Glutamatergic neuron (in vitro differentiated cells): Measurements from ENCODE around the gene HNRNPM. TPM values are rescaled to one million over a fixed set of nuclear protein-coding genes. Genes with fewer than 3 reads are reported as not detected.

Experiments used
- DNase-seq: peaks from one replicate; pipeline ENCODE4 v3.0.0; 2022
- H3K27ac Mint-ChIP-seq: one replicate; pipeline ENCODE4 v1.8.0; 2020; ENCODE audit warnings: mild to moderate bottlenecking, mixed read lengths, inconsistent platforms; ENCODE audit not compliant: unreplicated experiment
- H3K27me3 Mint-ChIP-seq: one replicate; pipeline ENCODE4 v1.8.0; 2020; ENCODE audit warnings: mild to moderate bottlenecking, moderate library complexity, mixed read lengths, inconsistent platforms; ENCODE audit not compliant: unreplicated experiment
- H3K36me3 Mint-ChIP-seq: one replicate; pipeline ENCODE4 v1.8.0; 2020; ENCODE audit warnings: mild to moderate bottlenecking, mixed read lengths, inconsistent platforms; ENCODE audit not compliant: unreplicated experiment
- H3K4me1 Mint-ChIP-seq: one replicate; pipeline ENCODE4 v1.8.0; 2020; ENCODE audit warnings: mild to moderate bottlenecking, low read depth, mixed read lengths, inconsistent platforms; ENCODE audit not compliant: unreplicated experiment
- H3K4me3 Mint-ChIP-seq: one replicate; pipeline ENCODE4 v1.8.0; 2020; ENCODE audit warnings: mild to moderate bottlenecking, mixed read lengths, inconsistent platforms; ENCODE audit not compliant: unreplicated experiment
- H3K9me3 Mint-ChIP-seq: one replicate; pipeline ENCODE4 v1.8.0; 2020; ENCODE audit warnings: mild to moderate bottlenecking, moderate library complexity, mixed read lengths, inconsistent platforms; ENCODE audit not compliant: unreplicated experiment
- CTCF ChIP-seq: fragments of 200-600 bp; sonication (generic); IDR thresholded peaks from one replicate; pipeline ENCODE4 v1.5.0; 2021; ENCODE audit not compliant: partially characterized antibody, unreplicated experiment
- total RNA-seq: library from RNA; stranded (reverse); fragmentation: NEBNext Ultra II Directional; extraction: Animal tissue kit (Norgen Biotek cat#: 25700); gene quantifications from one replicate; pipeline ENCODE4 v1.2.1, GENCODE V29; 2021; ENCODE audit not compliant: unreplicated experiment

The HNRNPM gene
- total RNA-seq, 1 donor from 2014 or later, result 184 TPM

DNA sequence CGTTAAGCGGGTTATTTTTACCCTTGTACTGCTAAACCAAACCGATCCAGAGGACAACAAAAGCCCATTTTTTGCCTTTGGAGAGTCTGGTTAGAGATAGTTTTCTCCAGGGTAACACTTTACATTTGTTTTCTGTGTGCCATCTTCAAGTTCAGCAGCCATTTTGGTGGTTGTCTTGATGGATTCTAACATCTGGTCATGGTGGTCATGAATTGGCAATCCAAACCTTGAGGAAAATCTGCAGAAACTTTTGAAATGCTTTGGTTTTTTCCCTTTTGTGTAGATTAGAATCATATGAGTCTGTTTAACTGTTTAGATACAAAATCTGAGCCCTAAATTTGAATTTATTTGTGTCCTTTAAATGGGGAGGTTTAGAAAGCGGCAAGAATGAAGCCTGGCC lies 16.6 kb downstream of the HNRNPM start:
- H3K4me1 Mint-ChIP-seq, result peaks cover 44% of the 10 kb centered on the region
- peak overlapping the region; percentile 2 for H3K27ac Mint-ChIP-seq
- no peak for TF ChIP-seq CTCF
- H3K27me3 Mint-ChIP-seq, result peaks cover 2% of the 10 kb centered on the region
- peaks cover 5% of the 10 kb centered on the region for H3K9me3 Mint-ChIP-seq
- H3K4me3 Mint-ChIP-seq, result no peak overlapping the region
- no peak for DNase-seq
- H3K36me3 Mint-ChIP-seq, result no peaks in the 10 kb centered on the region

DNA sequence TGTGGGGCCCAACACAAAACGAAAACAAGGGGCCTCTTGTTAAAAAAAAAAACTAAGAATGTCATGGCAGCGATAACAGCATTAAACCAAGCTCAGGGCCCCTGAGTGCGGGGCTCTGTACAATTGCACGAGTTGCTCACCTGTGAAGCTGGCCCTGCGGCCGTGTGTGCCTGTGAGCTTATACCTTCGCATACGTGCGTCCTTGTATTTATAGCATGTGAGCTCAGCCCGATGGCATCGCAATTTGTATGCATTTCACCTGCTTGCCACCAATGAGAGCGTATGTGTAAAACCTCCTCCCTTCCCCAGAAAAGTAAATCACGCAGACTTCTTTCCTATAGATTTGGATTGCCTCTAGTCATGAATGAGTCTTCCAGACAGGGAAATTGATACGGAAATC lies 17.1 kb downstream of the HNRNPM start:
- DNase-seq, result no peak
- peaks cover 5% of the 10 kb centered on the region for H3K9me3 Mint-ChIP-seq
- H3K4me3 Mint-ChIP-seq, result no peak overlapping the region
- peaks cover 40% of the 10 kb centered on the region for H3K4me1 Mint-ChIP-seq
- peaks cover 3% of the 10 kb centered on the region for H3K36me3 Mint-ChIP-seq
- TF ChIP-seq CTCF, result no peak
- H3K27me3 Mint-ChIP-seq, result peaks cover 2% of the 10 kb centered on the region
- no peak overlapping the region for H3K27ac Mint-ChIP-seq

GRCh38 chr19:8462571-8462970 lies 17.8 kb downstream of the HNRNPM start:
- H3K4me3 Mint-ChIP-seq, result no peak overlapping the region
- no peak overlapping the region for H3K27ac Mint-ChIP-seq
- TF ChIP-seq CTCF, result no peak
- peaks cover 5% of the 10 kb centered on the region for H3K9me3 Mint-ChIP-seq
- H3K27me3 Mint-ChIP-seq, result peaks cover 2% of the 10 kb centered on the region
- no peak for DNase-seq
- H3K4me1 Mint-ChIP-seq, result peaks cover 37% of the 10 kb centered on the region
- H3K36me3 Mint-ChIP-seq, result peaks cover 3% of the 10 kb centered on the region

GRCh38 chr19:8463365-8463764 lies 18.6 kb downstream of the HNRNPM start:
- no peak overlapping the region for H3K27ac Mint-ChIP-seq
- peaks cover 5% of the 10 kb centered on the region for H3K9me3 Mint-ChIP-seq
- no peak for TF ChIP-seq CTCF
- peaks cover 31% of the 10 kb centered on the region for H3K4me1 Mint-ChIP-seq
- no peak for DNase-seq
- H3K36me3 Mint-ChIP-seq, result peaks cover 3% of the 10 kb centered on the region
- peaks cover 2% of the 10 kb centered on the region for H3K27me3 Mint-ChIP-seq
- H3K4me3 Mint-ChIP-seq, result no peak overlapping the region

DNA sequence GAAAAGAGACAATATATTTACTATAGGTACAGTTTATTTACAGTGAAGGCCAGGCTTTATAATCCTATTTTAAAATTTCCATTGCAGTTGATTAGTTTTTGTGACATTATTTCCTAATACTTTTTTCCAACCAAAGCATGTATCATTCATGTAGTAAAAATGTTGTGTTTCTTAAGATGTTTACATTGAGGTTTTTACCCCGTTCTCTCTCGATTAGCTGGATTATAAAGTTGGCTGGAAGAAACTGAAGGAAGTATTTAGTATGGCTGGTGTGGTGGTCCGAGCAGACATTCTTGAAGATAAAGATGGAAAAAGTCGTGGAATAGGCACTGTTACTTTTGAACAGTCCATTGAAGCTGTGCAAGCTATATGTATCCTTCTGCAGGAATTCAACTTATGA lies 21.2 kb downstream of the HNRNPM start:
- H3K4me1 Mint-ChIP-seq, result peaks cover 9% of the 10 kb centered on the region
- TF ChIP-seq CTCF, result no peak
- peaks cover 3% of the 10 kb centered on the region for H3K36me3 Mint-ChIP-seq
- DNase-seq, result no peak
- H3K27me3 Mint-ChIP-seq, result peaks cover 3% of the 10 kb centered on the region
- H3K27ac Mint-ChIP-seq, result no peak overlapping the region
- H3K4me3 Mint-ChIP-seq, result no peak overlapping the region
- peaks cover 5% of the 10 kb centered on the region for H3K9me3 Mint-ChIP-seq
